HuH-7 (cell line): ENCODE measurements around the gene HLA-DRA.

Experiments used
- DNase-seq: peaks from one replicate; pipeline ENCODE4 v3.0.0; 2011; ENCODE audit warnings: low spot score

The HLA-DRA gene

GRCh38 chr6:32475392-32476206 lies 35.9 kb downstream of the HLA-DRA start:
- DNase-seq: peak; percentile 39

- DNase-seq: no peak
These were observed 44.4 kb downstream of the HLA-DRA start for GRCh38 chr6:32483968-32484613.

- no peak for DNase-seq
These were observed 44.9 kb downstream of the HLA-DRA start for GRCh38 chr6:32484614-32484998.

- DNase-seq: no peak
These were observed 48.4 kb downstream of the HLA-DRA start for GRCh38 chr6:32488083-32488482.

- DNase-seq: no peak
These were observed 52.0 kb downstream of the HLA-DRA start for GRCh38 chr6:32491700-32492099.

- no peak for DNase-seq
These were observed 52.7 kb downstream of the HLA-DRA start for GRCh38 chr6:32492351-32492750.
